Measurements from ENCODE around the gene DRC3. TPM values are rescaled to one million over a fixed set of nuclear protein-coding genes. Genes with fewer than 3 reads are reported as not detected.
A peak's percentile ranks its signal among the peaks of the same experiment; 100 is the strongest.

DRC3 gene
- total and polyA plus RNA-seq, 4 donors: 0.61 to 1.5 (median 1.1) TPM

DNA sequence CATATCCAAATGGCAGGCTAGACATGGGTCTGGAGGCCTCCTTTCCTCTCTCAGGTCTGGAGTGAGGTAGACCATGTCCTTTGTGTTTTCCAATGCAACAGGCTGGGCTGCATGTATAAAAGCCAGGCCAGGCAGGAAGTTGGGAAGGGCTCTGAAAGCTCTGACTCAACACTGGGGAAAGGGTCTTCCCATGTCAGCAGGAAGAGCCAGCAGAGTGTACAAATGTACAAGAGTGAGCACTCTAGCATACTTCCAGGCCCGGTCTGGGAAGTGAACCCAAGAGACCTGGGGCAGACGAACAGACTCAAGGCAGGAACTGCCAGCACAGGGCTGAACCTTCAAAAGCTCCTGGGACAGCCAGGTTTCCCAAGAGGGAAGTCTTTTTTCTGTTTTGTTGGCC, 59.3 kb downstream of the DRC3 start:
- H3K27me3 ChIP-seq (ENCODE audit: control insufficient read depth in 4 of 4, insufficient read depth in 4 of 4, low read length in 3 of 4): no peaks in the 10 kb centered on the region
- TF ChIP-seq HNF4G (IDR thresholded peaks at IDR 0.05): no peak
- TF ChIP-seq FOXA1 (IDR thresholded peaks at IDR 0.05): no peak
- TF ChIP-seq, protein P1, sequence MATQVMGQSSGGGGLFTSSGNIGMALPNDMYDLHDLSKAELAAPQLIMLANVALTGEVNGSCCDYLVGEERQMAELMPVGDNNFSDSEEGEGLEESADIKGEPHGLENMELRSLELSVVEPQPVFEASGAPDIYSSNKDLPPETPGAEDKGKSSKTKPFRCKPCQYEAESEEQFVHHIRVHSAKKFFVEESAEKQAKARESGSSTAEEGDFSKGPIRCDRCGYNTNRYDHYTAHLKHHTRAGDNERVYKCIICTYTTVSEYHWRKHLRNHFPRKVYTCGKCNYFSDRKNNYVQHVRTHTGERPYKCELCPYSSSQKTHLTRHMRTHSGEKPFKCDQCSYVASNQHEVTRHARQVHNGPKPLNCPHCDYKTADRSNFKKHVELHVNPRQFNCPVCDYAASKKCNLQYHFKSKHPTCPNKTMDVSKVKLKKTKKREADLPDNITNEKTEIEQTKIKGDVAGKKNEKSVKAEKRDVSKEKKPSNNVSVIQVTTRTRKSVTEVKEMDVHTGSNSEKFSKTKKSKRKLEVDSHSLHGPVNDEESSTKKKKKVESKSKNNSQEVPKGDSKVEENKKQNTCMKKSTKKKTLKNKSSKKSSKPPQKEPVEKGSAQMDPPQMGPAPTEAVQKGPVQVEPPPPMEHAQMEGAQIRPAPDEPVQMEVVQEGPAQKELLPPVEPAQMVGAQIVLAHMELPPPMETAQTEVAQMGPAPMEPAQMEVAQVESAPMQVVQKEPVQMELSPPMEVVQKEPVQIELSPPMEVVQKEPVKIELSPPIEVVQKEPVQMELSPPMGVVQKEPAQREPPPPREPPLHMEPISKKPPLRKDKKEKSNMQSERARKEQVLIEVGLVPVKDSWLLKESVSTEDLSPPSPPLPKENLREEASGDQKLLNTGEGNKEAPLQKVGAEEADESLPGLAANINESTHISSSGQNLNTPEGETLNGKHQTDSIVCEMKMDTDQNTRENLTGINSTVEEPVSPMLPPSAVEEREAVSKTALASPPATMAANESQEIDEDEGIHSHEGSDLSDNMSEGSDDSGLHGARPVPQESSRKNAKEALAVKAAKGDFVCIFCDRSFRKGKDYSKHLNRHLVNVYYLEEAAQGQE (IDR thresholded peaks at IDR 0.05): no peak
- TF ChIP-seq GABPA (IDR thresholded peaks at IDR 0.05 in 1 of 2, conservative IDR thresholded peaks at IDR 0.05 in 1 of 2): no peak
- TF ChIP-seq HNF4A (conservative IDR thresholded peaks at IDR 0.05): no peak
- no peak for TF ChIP-seq JUND (IDR thresholded peaks at IDR 0.05)
- no peak for TF ChIP-seq EGR1 (IDR thresholded peaks at IDR 0.05; ENCODE audit: low read depth in 2 of 2)
- TF ChIP-seq, protein P2, sequence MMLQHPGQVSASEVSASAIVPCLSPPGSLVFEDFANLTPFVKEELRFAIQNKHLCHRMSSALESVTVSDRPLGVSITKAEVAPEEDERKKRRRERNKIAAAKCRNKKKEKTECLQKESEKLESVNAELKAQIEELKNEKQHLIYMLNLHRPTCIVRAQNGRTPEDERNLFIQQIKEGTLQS (IDR thresholded peaks at IDR 0.05): no peak
- no peak for TF ChIP-seq RAD21 (IDR thresholded peaks at IDR 0.05)
- H3K4me3 ChIP-seq (ENCODE audit: low read depth in 1 of 3, low read length in 3 of 3): no peak overlapping the region
- H3K27ac ChIP-seq (ENCODE audit: low read depth in 1 of 2, low read length in 2 of 2): no peak overlapping the region
- no peak overlapping the region for H3K9ac ChIP-seq (ENCODE audit: low read depth in 1 of 2, low read length in 2 of 2)
- peaks cover 0 to 2% (median 0%) of the 10 kb centered on the region in 4 donors for H3K36me3 ChIP-seq (ENCODE audit: control insufficient read depth in 4 of 4, insufficient read depth in 3 of 4, low read depth in 1 of 4, low read length in 3 of 4)
- H3K4me1 ChIP-seq (ENCODE audit: control insufficient read depth in 4 of 4, insufficient read depth in 4 of 4, low read length in 3 of 4): peaks cover 0 to 4% (median 3%) of the 10 kb centered on the region in 4 donors
- no peak for DNase-seq (ENCODE audit: low spot score)
- no peaks in the 10 kb centered on the region for H3K9me3 ChIP-seq (ENCODE audit: control insufficient read depth in 4 of 4, low read length in 3 of 4)
- 75% methylated on average over 2 of the region's 2 CpGs for WGBS

DNA sequence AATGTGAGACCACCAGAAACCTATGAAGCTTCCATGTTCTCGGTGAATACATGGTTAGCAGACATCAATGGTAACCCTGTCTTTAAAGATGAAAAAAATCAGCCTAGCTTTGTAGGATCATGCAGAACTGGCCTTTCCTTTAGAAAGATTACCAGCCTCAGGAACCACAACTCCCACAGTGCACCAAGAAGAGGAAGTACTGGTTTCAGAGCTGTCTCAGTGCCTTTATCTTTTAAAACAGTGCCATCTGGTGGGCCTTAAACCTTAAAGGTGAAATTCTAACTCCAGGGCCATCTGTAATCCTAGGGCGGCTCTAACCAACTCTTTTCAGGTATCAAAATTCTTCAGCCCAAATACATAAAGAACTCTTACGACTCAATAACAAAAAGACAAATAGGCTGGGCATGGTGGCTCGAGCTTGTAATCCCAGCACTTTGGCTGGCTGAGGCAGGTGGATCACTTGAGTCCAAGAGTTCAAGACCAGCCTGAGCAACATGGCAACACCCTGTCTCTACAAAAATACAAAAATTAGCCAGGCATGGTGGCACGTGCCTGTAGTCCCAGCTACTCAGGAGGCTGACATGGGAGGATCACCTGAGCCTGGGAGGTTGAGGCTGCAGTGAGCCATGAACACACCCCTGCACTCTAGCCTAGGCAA, 60.9 kb downstream of the DRC3 start:
- Histone ChIP-seq H3K27me3 (ENCODE audit: control insufficient read depth in 4 of 4, insufficient read depth in 4 of 4, low read length in 3 of 4) (no peaks in the 10 kb centered on the region), H3K27ac (ENCODE audit: low read depth in 1 of 2, low read length in 2 of 2) (no peak overlapping the region), H3K4me1 (ENCODE audit: control insufficient read depth in 4 of 4, insufficient read depth in 4 of 4, low read length in 3 of 4) (peaks cover 4 to 18% (median 15%) of the 10 kb centered on the region in 4 donors), H3K9ac (ENCODE audit: low read depth in 1 of 2, low read length in 2 of 2) (no peak overlapping the region), H3K4me3 (ENCODE audit: low read depth in 1 of 3, low read length in 3 of 3) (no peak overlapping the region), H3K9me3 (ENCODE audit: control insufficient read depth in 4 of 4, low read length in 3 of 4) (no peaks in the 10 kb centered on the region), H3K36me3 (ENCODE audit: control insufficient read depth in 4 of 4, insufficient read depth in 3 of 4, low read depth in 1 of 4, low read length in 3 of 4) (no peaks in the 10 kb centered on the region)
- no peak for DNase-seq (ENCODE audit: low spot score)
- WGBS: 27% methylated on average over 5 of the region's 5 CpGs
- TF ChIP-seq FOXA2 (IDR thresholded peaks at IDR 0.05) (no peak), TAF1 (conservative IDR thresholded peaks at IDR 0.05) (no peak), RXRA (IDR thresholded peaks at IDR 0.05) (no peak), RAD21 (IDR thresholded peaks at IDR 0.05) (peak; percentile 94 to 97), NR2F2 (IDR thresholded peaks at IDR 0.05) (peak; percentile 43), YY1 (IDR thresholded peaks at IDR 0.05) (peak; percentile 14), HNF4A (conservative IDR thresholded peaks at IDR 0.05) (peak in 1 of 2 donors; percentile 15), GABPA (IDR thresholded peaks at IDR 0.05 in 1 of 2, conservative IDR thresholded peaks at IDR 0.05 in 1 of 2) (peak in 1 of 2 donors; percentile 77)
- TF ChIP-seq, protein P3, sequence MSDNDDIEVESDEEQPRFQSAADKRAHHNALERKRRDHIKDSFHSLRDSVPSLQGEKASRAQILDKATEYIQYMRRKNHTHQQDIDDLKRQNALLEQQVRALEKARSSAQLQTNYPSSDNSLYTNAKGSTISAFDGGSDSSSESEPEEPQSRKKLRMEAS (IDR thresholded peaks at IDR 0.05): no peak
- TF ChIP-seq, protein P4, sequence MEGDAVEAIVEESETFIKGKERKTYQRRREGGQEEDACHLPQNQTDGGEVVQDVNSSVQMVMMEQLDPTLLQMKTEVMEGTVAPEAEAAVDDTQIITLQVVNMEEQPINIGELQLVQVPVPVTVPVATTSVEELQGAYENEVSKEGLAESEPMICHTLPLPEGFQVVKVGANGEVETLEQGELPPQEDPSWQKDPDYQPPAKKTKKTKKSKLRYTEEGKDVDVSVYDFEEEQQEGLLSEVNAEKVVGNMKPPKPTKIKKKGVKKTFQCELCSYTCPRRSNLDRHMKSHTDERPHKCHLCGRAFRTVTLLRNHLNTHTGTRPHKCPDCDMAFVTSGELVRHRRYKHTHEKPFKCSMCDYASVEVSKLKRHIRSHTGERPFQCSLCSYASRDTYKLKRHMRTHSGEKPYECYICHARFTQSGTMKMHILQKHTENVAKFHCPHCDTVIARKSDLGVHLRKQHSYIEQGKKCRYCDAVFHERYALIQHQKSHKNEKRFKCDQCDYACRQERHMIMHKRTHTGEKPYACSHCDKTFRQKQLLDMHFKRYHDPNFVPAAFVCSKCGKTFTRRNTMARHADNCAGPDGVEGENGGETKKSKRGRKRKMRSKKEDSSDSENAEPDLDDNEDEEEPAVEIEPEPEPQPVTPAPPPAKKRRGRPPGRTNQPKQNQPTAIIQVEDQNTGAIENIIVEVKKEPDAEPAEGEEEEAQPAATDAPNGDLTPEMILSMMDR (IDR thresholded peaks at IDR 0.05; ENCODE audit: low read depth, low read length, missing input control): peak; percentile 67
- TF ChIP-seq, protein P5, sequence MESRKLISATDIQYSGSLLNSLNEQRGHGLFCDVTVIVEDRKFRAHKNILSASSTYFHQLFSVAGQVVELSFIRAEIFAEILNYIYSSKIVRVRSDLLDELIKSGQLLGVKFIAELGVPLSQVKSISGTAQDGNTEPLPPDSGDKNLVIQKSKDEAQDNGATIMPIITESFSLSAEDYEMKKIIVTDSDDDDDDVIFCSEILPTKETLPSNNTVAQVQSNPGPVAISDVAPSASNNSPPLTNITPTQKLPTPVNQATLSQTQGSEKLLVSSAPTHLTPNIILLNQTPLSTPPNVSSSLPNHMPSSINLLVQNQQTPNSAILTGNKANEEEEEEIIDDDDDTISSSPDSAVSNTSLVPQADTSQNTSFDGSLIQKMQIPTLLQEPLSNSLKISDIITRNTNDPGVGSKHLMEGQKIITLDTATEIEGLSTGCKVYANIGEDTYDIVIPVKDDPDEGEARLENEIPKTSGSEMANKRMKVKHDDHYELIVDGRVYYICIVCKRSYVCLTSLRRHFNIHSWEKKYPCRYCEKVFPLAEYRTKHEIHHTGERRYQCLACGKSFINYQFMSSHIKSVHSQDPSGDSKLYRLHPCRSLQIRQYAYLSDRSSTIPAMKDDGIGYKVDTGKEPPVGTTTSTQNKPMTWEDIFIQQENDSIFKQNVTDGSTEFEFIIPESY (IDR thresholded peaks at IDR 0.05): peak; percentile 21
